HEK293T (cell line): ENCODE data around the gene MRPL4.

Source experiments
- ARNT ChIP-seq: fragments of 450-650 bp; IDR thresholded peaks from 2 replicates; pipeline ENCODE4 v1.6.1; 2017; ENCODE audit warnings: mild to moderate bottlenecking
- FOXK2 ChIP-seq: fragments of 450-650 bp; IDR thresholded peaks from 2 replicates; pipeline ENCODE4 v1.6.1; 2016; ENCODE audit warnings: mild to moderate bottlenecking
- L3MBTL2 ChIP-seq: fragments of 450-650 bp; conservative IDR thresholded peaks from 2 replicates; pipeline ENCODE4 v1.6.1; 2016; ENCODE audit warnings: mild to moderate bottlenecking
- PKNOX1 ChIP-seq: fragments of 450-650 bp; IDR thresholded peaks from 2 replicates; pipeline ENCODE4 v1.6.1; 2016
- SP1 ChIP-seq: fragments of 450-650 bp; IDR thresholded peaks from 2 replicates; pipeline ENCODE4 v1.6.1; 2017
- SUZ12 ChIP-seq: fragments of 450-650 bp; IDR thresholded peaks from 2 replicates; pipeline ENCODE4 v1.6.1; 2016; ENCODE audit warnings: mild to moderate bottlenecking

GRCh38 chr19:10211061-10211460 is 41.0 kb upstream of the MRPL4 start:
- no peak for TF ChIP-seq ARNT
- no peak for TF ChIP-seq L3MBTL2
- no peak for TF ChIP-seq FOXK2
- TF ChIP-seq SP1 = no peak
- TF ChIP-seq PKNOX1 = no peak
- TF ChIP-seq SUZ12 = no peak
